ENCODE measurements around the gene EFCAB11. TPM values are rescaled to one million over a fixed set of nuclear protein-coding genes. Genes with fewer than 3 reads are reported as not detected.

Gene EFCAB11
- total and polyA plus RNA-seq, 2 of the 8 experiments (the other 6 are each of a cell fraction or from before 2014, with no cell fraction given) = 6.8 to 12.8 TPM

DNA sequence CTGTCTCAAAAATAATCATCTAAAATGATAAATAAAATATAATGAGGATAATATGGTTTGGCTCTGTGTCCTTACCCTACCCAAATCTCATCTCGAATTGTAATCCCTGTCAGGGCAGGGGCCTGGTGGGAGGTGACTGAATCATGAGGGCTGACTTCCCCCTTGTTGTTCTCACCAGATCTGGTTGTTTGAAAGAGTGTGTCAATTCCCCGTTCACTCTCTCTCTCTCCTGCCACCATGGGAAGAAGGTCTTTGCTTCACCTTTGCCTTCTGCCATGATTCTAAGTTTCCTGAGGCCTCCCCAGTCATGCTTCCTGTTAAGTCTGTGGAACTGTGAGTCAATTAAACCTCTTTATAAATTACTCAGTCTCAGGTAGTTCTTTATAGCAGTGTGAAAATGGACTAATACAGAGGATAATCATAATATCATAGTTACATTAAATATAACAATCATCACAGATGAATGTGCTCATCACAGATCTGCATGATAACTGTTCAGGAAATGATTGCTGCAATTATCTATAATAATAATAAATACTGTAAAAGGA is 12.6 kb downstream of the EFCAB11 start (continued):
- TF ChIP-seq HDAC6 (IDR thresholded peaks at IDR 0.05; ENCODE audit: low read depth, low read length) = no peak
- no peak for TF ChIP-seq JUN (IDR thresholded peaks at IDR 0.05; ENCODE audit: low read depth, low read length)
- TF ChIP-seq NRF1 (IDR thresholded peaks at IDR 0.05; ENCODE audit: low read depth, low read length) = no peak
- TF ChIP-seq CHD1 (IDR thresholded peaks at IDR 0.05; ENCODE audit: low read depth, low read length) = no peak
